D721Med (cell line): ENCODE measurements around the gene ANKRD1.

Experiments
- DNase-seq: peaks from one replicate; pipeline ENCODE4 v3.0.0; 2011; ENCODE audit warnings: low spot score; ENCODE audit not compliant: insufficient read length
- FAIRE-seq: peaks from 2 replicates; lab custom pipeline; 2011; peaks lifted over from hg19 to GRCh38; lab: Jason Lieb, UNC
- CTCF ChIP-seq: IDR thresholded peaks from 2 replicates; pipeline ENCODE4 v1.5.1; 2012; ENCODE audit warnings: mild to moderate bottlenecking, control low read depth; ENCODE audit not compliant: insufficient read depth; ENCODE audit errors: missing control alignments

The ANKRD1 gene

GRCh38 chr10:90935581-90936275 is 14.8 kb upstream of the ANKRD1 start:
- no peak for FAIRE-seq
- no peak for DNase-seq
- no peak for TF ChIP-seq CTCF

- DNase-seq (no peak), FAIRE-seq (no peak)
- TF ChIP-seq CTCF, result no peak
Observed at GRCh38 chr10:90930971-90931871, 10.3 kb upstream of the ANKRD1 start.

- no peak for DNase-seq
- FAIRE-seq, result no peak
- no peak for TF ChIP-seq CTCF
Observed at GRCh38 chr10:90930070-90930837, 9.4 kb upstream of the ANKRD1 start.

GRCh38 chr10:90929179-90929578 is 8.3 kb upstream of the ANKRD1 start:
- FAIRE-seq (no peak), DNase-seq (no peak)
- TF ChIP-seq CTCF, result no peak

- FAIRE-seq (no peak), DNase-seq (no peak)
- no peak for TF ChIP-seq CTCF
Observed at GRCh38 chr10:90927293-90927692, 6.4 kb upstream of the ANKRD1 start.

GRCh38 chr10:90925079-90926029 is 4.5 kb upstream of the ANKRD1 start:
- no peak for TF ChIP-seq CTCF
- DNase-seq (no peak), FAIRE-seq (no peak)
